Cerebellar nuclear complex (tissue), 1 donor: Measurements from ENCODE around the gene ADAMTS9.
A peak's percentile ranks its signal among the peaks of the same experiment; 100 is the strongest.

Experiments used
- DNase-seq, 2 experiments: peaks; one replicate each; lab custom pipeline; 2025; lab: John Stamatoyannopoulos, UW

Gene ADAMTS9

GRCh38 chr3:64489361-64490044 lies 198.3 kb downstream of the ADAMTS9 start:
- peak in 1 of 2 experiments; percentile 8 for DNase-seq

- DNase-seq, result no peak
Measured at GRCh38 chr3:64488939-64489338, 198.9 kb downstream of the ADAMTS9 start.

DNA sequence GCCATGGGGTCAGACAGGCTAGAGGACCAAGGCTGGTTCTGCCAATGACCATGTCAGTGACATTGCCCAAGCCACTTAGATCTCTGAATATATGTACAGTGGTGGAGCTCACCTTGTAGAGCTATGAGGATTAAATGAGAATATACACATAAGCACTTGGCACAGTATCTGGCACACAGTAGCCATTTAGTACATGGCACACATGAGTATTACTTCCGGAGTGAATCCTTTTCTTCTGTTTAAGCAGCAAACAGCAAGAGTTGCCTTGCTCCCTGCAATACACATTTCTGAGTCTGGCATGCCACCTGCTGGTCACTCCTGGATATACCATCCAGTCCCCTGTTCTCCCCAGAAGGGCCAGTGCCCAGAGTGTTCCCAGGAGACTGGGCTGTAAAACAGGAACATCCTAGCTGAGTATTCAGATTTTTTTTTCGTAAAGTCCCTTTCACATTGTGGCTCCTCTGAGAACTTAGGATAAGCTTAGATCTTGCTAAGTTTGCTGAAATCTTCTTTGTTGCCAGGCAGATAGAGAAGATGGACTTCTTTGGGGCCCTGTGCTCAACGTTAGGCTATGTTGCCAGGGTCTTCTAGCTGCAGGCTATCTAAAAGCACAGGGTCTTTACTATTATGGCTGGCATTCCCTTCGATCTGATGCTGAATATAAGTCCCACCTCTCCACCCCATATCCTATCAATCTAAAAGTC lies 203.4 kb downstream of the ADAMTS9 start:
- peak in 1 of 2 experiments; percentile 14 for DNase-seq

DNA sequence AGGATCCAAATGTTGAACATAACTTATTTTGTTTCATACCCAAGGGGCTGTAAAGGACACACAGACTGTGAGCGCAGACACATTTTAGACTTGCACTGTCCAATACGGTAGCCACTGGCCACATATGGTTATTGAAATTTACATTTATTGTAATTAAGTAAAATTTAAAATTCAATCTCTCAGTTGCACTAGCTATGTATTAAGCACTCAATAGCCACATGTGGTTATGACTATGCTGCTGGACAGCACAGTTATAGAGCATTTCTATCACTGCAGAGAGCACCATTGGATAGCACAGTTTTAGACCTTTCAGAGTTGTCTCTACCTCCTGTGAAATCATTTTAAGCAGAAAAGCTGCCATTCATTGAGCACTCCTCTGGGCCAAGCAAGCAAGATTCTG lies 204.3 kb downstream of the ADAMTS9 start:
- no peak for DNase-seq

GRCh38 chr3:64475037-64475436 lies 212.8 kb downstream of the ADAMTS9 start:
- no peak for DNase-seq

GRCh38 chr3:64473466-64473865 lies 214.3 kb downstream of the ADAMTS9 start:
- no peak for DNase-seq

- DNase-seq, result no peak
Measured at GRCh38 chr3:64470436-64470835, 217.4 kb downstream of the ADAMTS9 start.

GRCh38 chr3:64467255-64467944 lies 220.4 kb downstream of the ADAMTS9 start:
- no peak for DNase-seq
